OCI-LY7 (cell line): ENCODE measurements around the gene EIF1B.

Source experiments
- EZH2phosphoT487 ChIP-seq: fragments of 200-600 bp; sonication (generic); IDR thresholded peaks from 2 replicates; pipeline ENCODE4 v1.6.1; 2018; ENCODE audit warnings: low read depth, borderline replicate concordance, mild to moderate bottlenecking, mixed run types, antibody characterized with exemption, low read length, moderate library complexity, mixed read lengths
- TF ChIP-seq, protein P1 (sequence below): fragments of 200-600 bp; sonication (generic); conservative IDR thresholded peaks from 2 replicates; pipeline ENCODE4 v1.5.1; 2014; ENCODE audit warnings: mild to moderate bottlenecking, antibody characterized with exemption, low read length, moderate library complexity, mixed read lengths

DNA sequence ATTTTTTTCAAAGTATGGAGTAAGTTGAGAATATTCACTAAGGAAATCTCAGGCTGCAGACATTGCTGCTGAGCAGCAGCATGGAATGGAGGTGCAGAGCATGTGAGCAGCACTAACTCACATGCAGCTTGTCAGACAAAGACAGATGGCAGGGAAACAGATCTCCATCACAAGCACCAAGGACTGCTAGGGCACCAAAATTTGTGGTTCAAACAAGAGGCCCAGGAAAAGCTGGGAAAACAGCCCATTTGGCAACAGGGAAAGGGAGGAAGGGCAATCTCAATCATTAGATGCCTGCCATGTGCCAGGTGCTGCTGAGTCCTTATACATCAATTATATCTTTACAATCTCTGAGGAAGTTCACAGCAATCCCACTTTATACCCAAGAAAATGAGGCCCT lies 47.2 kb upstream of the EIF1B start:
- TF ChIP-seq, protein P1, sequence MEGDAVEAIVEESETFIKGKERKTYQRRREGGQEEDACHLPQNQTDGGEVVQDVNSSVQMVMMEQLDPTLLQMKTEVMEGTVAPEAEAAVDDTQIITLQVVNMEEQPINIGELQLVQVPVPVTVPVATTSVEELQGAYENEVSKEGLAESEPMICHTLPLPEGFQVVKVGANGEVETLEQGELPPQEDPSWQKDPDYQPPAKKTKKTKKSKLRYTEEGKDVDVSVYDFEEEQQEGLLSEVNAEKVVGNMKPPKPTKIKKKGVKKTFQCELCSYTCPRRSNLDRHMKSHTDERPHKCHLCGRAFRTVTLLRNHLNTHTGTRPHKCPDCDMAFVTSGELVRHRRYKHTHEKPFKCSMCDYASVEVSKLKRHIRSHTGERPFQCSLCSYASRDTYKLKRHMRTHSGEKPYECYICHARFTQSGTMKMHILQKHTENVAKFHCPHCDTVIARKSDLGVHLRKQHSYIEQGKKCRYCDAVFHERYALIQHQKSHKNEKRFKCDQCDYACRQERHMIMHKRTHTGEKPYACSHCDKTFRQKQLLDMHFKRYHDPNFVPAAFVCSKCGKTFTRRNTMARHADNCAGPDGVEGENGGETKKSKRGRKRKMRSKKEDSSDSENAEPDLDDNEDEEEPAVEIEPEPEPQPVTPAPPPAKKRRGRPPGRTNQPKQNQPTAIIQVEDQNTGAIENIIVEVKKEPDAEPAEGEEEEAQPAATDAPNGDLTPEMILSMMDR = no peak
- TF ChIP-seq EZH2phosphoT487 = no peak
